Activated CD8-positive, alpha-beta memory T cell treated with anti-CD3 and anti-CD28 coated beads, Interleukin-2, amount 50 U/mL, for 24 hours (primary cell): ENCODE data around the gene NDRG4.

ENCODE experiments used
- DNase-seq: peaks from one replicate; pipeline ENCODE4 v3.0.0-alpha.2; 2020; ENCODE audit errors: extremely low read depth

NDRG4 gene

GRCh38 chr16:58495521-58496331, 4.2 kb upstream of the NDRG4 start:
- no peak for DNase-seq

- no peak for DNase-seq
These were observed 2.5 kb upstream of the NDRG4 start for GRCh38 chr16:58497468-58497867.

- no peak for DNase-seq
These were observed 2.0 kb upstream of the NDRG4 start for GRCh38 chr16:58497935-58498334.

GRCh38 chr16:58498341-58499091, 1.4 kb upstream of the NDRG4 start:
- no peak for DNase-seq

GRCh38 chr16:58499092-58499511, 841 bp upstream of the NDRG4 start:
- DNase-seq: no peak

- DNase-seq: no peak
These were observed 693 bp downstream of the NDRG4 start for GRCh38 chr16:58500430-58501241.

- no peak for DNase-seq
These were observed 1.5 kb downstream of the NDRG4 start for GRCh38 chr16:58501242-58502131.

GRCh38 chr16:58502217-58502921, 2.4 kb downstream of the NDRG4 start:
- DNase-seq: no peak

- no peak for DNase-seq
These were observed 3.4 kb downstream of the NDRG4 start for GRCh38 chr16:58503166-58503862.

GRCh38 chr16:58503863-58504688, 4.1 kb downstream of the NDRG4 start:
- DNase-seq: no peak

- DNase-seq: no peak
These were observed 6.6 kb downstream of the NDRG4 start for GRCh38 chr16:58506241-58507194.

- no peak for DNase-seq
These were observed 7.4 kb downstream of the NDRG4 start for GRCh38 chr16:58507195-58507962.

- DNase-seq: no peak
These were observed 8.2 kb downstream of the NDRG4 start for GRCh38 chr16:58507963-58508670.

GRCh38 chr16:58508671-58509251, 8.8 kb downstream of the NDRG4 start:
- DNase-seq: no peak

- DNase-seq: no peak
These were observed 9.5 kb downstream of the NDRG4 start for GRCh38 chr16:58509256-58510096.
